Gastrocnemius medialis (tissue), 4 donors: ENCODE data around the gene CENPC. TPM values are rescaled to one million over a fixed set of nuclear protein-coding genes. Genes with fewer than 3 reads are reported as not detected.

Experiments
- ATAC-seq, 2 donors: fragments of 150-250 bp; one replicate each; pipeline ENCODE4 v1.9.1; 2016
- DNase-seq, 2 donors: peaks; one replicate each; pipeline ENCODE4 v3.0.0-alpha.2; 2019
- H3K27ac ChIP-seq, 4 donors: fragments of 200-600 bp; sonication (generic); 1 replicate in 1 of 4; 2 replicates in 3 of 4; pipeline ENCODE4 v1.5.1; 2016 to 2018; ENCODE audit warnings: mild to moderate bottlenecking in 2 of 4, moderate library complexity in 1 of 4
- H3K27me3 ChIP-seq, 3 donors: fragments of 200-600 bp; sonication (generic) in 2 of 3; 1 replicate in 1 of 3; 2 replicates in 2 of 3; pipeline versions ENCODE4 v1.5.1 to v1.6.0; 2016 to 2019; ENCODE audit warnings: mild to moderate bottlenecking in 1 of 3, moderate library complexity in 1 of 3
- H3K36me3 ChIP-seq, 2 donors: fragments of 200-600 bp; sonication (generic) in 1 of 2; one replicate each; pipeline ENCODE4 v1.5.1; 2017 to 2018
- H3K4me1 ChIP-seq, 2 donors: fragments of 200-600 bp; sonication (generic) in 1 of 2; one replicate each; pipeline ENCODE4 v1.5.1; 2016 to 2017; ENCODE audit warnings: mild to moderate bottlenecking in 2 of 2
- H3K4me3 ChIP-seq, 4 donors: fragments of 200-600 bp; sonication (generic) in 3 of 4; 1 replicate in 1 of 4; 2 replicates in 3 of 4; pipeline ENCODE4 v1.5.1; 2016 to 2019; ENCODE audit warnings: mild to moderate bottlenecking in 2 of 4
- H3K9me3 ChIP-seq, 3 donors: fragments of 200-600 bp; sonication (generic) in 2 of 3; 1 replicate in 1 of 3; 2 replicates in 2 of 3; pipeline ENCODE4 v1.5.1; 2016 to 2019
- CTCF ChIP-seq, 5 experiments: fragments of 450-650 bp in 3 of 5; fragments of 200-600 bp in 2 of 5; sonication (generic) in 2 of 5; IDR thresholded peaks in 4 of 5; conservative IDR thresholded peaks in 1 of 5; 1 replicate in 4 of 5; 2 replicates in 1 of 5; pipeline ENCODE4 v1.5.1; 2016 to 2019; ENCODE audit warnings: antibody characterized with exemption in 5 of 5, mild to moderate bottlenecking in 3 of 5, moderate library complexity in 3 of 5
- POLR2A ChIP-seq, 2 donors: fragments of 450-650 bp; IDR thresholded peaks; one replicate each; pipeline ENCODE4 v1.6.1; 2017; ENCODE audit warnings: antibody characterized with exemption in 2 of 2, mild to moderate bottlenecking in 2 of 2, moderate library complexity in 2 of 2
- in situ Hi-C, 4 donors: fragments of 200-750 bp; cut with MboI; loops; one replicate each; pipeline versions ENCODE4 v1.15.0 to v1.8.0; 2017; ENCODE audit warnings: low sequenced_read_pairs in 4 of 4
- intact Hi-C: fragments of 100-400 bp; cut with DNase I; formaldehyde crosslinking; loops from one replicate; pipeline ENCODE4 v1.15.1; 2023; ENCODE audit warnings: low total_unique reads
- total RNA-seq, 4 donors: library from RNA; depleted of rRNA; stranded (reverse); fragments of >200 nt; gene quantifications; one replicate each; pipeline versions ENCODE4 v1.1.0 to v1.2.3, GENCODE V29; 2016

CENPC gene
- total RNA-seq, 4 donors from 2014 or later = 2.4 to 10.4 (median 5.2) TPM

DNA sequence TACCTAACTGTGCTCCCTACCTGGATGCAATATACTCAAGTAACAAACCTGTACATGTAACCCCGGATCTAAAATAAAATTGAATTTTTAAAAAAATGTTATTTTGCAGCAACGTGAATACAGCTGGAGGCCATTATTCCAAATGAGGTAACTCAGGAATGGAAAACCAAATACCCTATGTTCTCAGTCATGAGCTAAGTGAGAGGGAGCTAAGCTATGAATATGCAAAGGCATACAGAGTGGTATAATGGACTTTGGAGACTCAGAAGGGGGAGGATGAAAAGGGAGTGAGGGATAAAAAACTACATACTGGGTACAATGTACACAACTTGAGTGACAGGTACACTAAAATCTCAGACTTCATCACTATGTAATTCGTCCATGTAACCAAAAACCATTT lies 78.6 kb downstream of the CENPC start:
- H3K27me3 ChIP-seq = no peaks in the 10 kb centered on the region
- no peak for ATAC-seq
- no peak for DNase-seq
- TF ChIP-seq POLR2A (IDR thresholded peaks at IDR 0.05) = no peak
- no peak for TF ChIP-seq CTCF (IDR thresholded peaks at IDR 0.05 in 4 of 5, conservative IDR thresholded peaks at IDR 0.05 in 1 of 5)
- H3K36me3 ChIP-seq = peaks cover 0 to 3% of the 10 kb centered on the region in 2 donors
- H3K4me3 ChIP-seq = no peak overlapping the region
- in situ Hi-C loops = no loop called here
- no peak overlapping the region for H3K27ac ChIP-seq
- no peaks in the 10 kb centered on the region for H3K9me3 ChIP-seq
- intact Hi-C loops = no loop called here
- peaks cover 3 to 5% of the 10 kb centered on the region in 2 donors for H3K4me1 ChIP-seq

GRCh38 chr4:67465763-67466052 lies 79.6 kb downstream of the CENPC start:
- H3K27me3 ChIP-seq = no peaks in the 10 kb centered on the region
- no peak overlapping the region for H3K27ac ChIP-seq
- no peaks in the 10 kb centered on the region for H3K9me3 ChIP-seq
- TF ChIP-seq POLR2A (IDR thresholded peaks at IDR 0.05) (no peak), CTCF (IDR thresholded peaks at IDR 0.05 in 4 of 5, conservative IDR thresholded peaks at IDR 0.05 in 1 of 5) (no peak)
- H3K4me1 ChIP-seq = peaks cover 3 to 5% of the 10 kb centered on the region in 2 donors
- in situ Hi-C loops (no loop called here), intact Hi-C loops (no loop called here)
- DNase-seq (no peak), ATAC-seq (no peak)
- H3K36me3 ChIP-seq = no peaks in the 10 kb centered on the region
- H3K4me3 ChIP-seq = no peak overlapping the region

DNA sequence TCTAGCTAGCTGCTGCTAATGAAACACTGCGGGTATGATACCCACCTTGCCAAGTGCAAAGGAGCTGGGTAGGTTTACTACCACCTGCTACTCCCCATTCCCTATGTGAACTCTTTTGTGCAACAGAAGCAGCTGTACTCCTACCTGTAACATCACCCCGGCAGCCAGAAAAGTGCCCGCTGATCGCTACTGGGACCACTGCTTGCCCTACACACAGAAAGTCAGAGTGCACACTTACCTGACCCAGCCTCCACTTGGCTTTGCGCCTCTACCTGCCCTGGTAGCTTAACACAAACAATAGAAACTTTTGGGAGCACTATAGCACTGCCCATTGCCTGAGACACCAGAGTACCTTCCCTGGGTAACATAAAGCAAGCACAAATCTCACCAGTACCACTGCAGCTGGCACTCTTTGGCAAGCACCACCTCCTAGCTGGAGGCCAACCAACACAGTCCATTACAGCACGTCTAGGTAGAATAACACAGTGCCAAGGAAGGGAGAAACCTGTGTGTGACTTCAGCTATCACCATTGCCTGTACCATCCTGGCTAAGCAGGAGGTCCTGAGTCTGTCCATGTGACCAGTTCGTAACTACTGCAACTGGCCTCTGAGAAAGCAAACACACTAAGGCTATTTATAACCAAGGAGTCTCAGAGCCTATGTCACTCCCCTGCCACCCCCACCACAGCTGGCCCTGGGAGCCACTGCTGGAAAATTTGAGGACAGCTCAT lies 80.1 kb downstream of the CENPC start:
- Histone ChIP-seq H3K36me3 (peaks cover 0 to 2% of the 10 kb centered on the region in 2 donors), H3K27me3 (no peaks in the 10 kb centered on the region), H3K4me3 (no peak overlapping the region), H3K27ac (peak overlapping the region in 1 of 4 donors; percentile 15), H3K9me3 (no peaks in the 10 kb centered on the region), H3K4me1 (peaks cover 3 to 5% of the 10 kb centered on the region in 2 donors)
- no peak for TF ChIP-seq CTCF (IDR thresholded peaks at IDR 0.05 in 4 of 5, conservative IDR thresholded peaks at IDR 0.05 in 1 of 5)
- no peak for TF ChIP-seq POLR2A (IDR thresholded peaks at IDR 0.05)
- intact Hi-C loops = no loop called here
- in situ Hi-C loops = no loop called here
- ATAC-seq (peak; percentile 54 to 65), DNase-seq (no peak)

- no peaks in the 10 kb centered on the region for H3K9me3 ChIP-seq
- no peak overlapping the region for H3K4me3 ChIP-seq
- in situ Hi-C loops = no loop called here
- DNase-seq (no peak), ATAC-seq (no peak)
- H3K36me3 ChIP-seq = peaks cover 0 to 5% of the 10 kb centered on the region in 2 donors
- H3K4me1 ChIP-seq = peaks cover 3 to 5% of the 10 kb centered on the region in 2 donors
- no peaks in the 10 kb centered on the region for H3K27me3 ChIP-seq
- intact Hi-C loops = no loop called here
- no peak for TF ChIP-seq CTCF (IDR thresholded peaks at IDR 0.05 in 4 of 5, conservative IDR thresholded peaks at IDR 0.05 in 1 of 5)
- no peak for TF ChIP-seq POLR2A (IDR thresholded peaks at IDR 0.05)
- H3K27ac ChIP-seq = no peak overlapping the region
These were observed 84.7 kb downstream of the CENPC start for GRCh38 chr4:67460574-67460973.

- intact Hi-C loops (no loop called here), in situ Hi-C loops (no loop called here)
- Histone ChIP-seq H3K4me1 (no peaks in the 10 kb centered on the region), H3K27me3 (no peaks in the 10 kb centered on the region), H3K9me3 (no peaks in the 10 kb centered on the region), H3K36me3 (peaks cover 0 to 6% of the 10 kb centered on the region in 2 donors), H3K27ac (no peak overlapping the region), H3K4me3 (no peak overlapping the region)
- no peak for ATAC-seq
- DNase-seq = no peak
- TF ChIP-seq POLR2A (IDR thresholded peaks at IDR 0.05) = no peak
- TF ChIP-seq CTCF (IDR thresholded peaks at IDR 0.05 in 4 of 5, conservative IDR thresholded peaks at IDR 0.05 in 1 of 5) = no peak
These were observed 86.1 kb downstream of the CENPC start for GRCh38 chr4:67459164-67459563.
